HG03060 (cell line): ENCODE results near the gene TNNT2.

Source experiments
- ATAC-seq: cut with Tn5 transposase; IDR thresholded peaks from one replicate; pipeline ENCODE4 v1.9.1; 2021; ENCODE audit warnings: low read depth, moderate number of reproducible peaks; ENCODE audit not compliant: unreplicated experiment

TNNT2 gene

GRCh38 chr1:201320168-201320788 lies 57.2 kb downstream of the TNNT2 start:
- no peak for ATAC-seq

- ATAC-seq, result no peak
Observed at GRCh38 chr1:201319631-201320030, 57.8 kb downstream of the TNNT2 start.

GRCh38 chr1:201318504-201319340 lies 58.8 kb downstream of the TNNT2 start:
- no peak for ATAC-seq

- ATAC-seq, result no peak
Observed at GRCh38 chr1:201317551-201317950, 59.9 kb downstream of the TNNT2 start.

- no peak for ATAC-seq
Observed at GRCh38 chr1:201316556-201316955, 60.9 kb downstream of the TNNT2 start.

GRCh38 chr1:201313086-201313485 lies 64.4 kb downstream of the TNNT2 start:
- no peak for ATAC-seq

- ATAC-seq, result no peak
Observed at GRCh38 chr1:201312298-201312697, 65.2 kb downstream of the TNNT2 start.

- no peak for ATAC-seq
Observed at GRCh38 chr1:201311356-201312011, 66.0 kb downstream of the TNNT2 start.

GRCh38 chr1:201310986-201311355 lies 66.5 kb downstream of the TNNT2 start:
- ATAC-seq, result no peak

- no peak for ATAC-seq
Observed at GRCh38 chr1:201310251-201310985, 67.1 kb downstream of the TNNT2 start.

GRCh38 chr1:201309416-201309815 lies 68.1 kb downstream of the TNNT2 start:
- no peak for ATAC-seq
